Measurements from ENCODE around the gene RNH1. TPM values are rescaled to one million over a fixed set of nuclear protein-coding genes. Genes with fewer than 3 reads are reported as not detected.

The RNH1 gene
- total and polyA plus RNA-seq, 10 of the 15 experiments (the other 5 are each of a cell fraction or from before 2014, with no cell fraction given): 2.3 to 162 (median 72.1) TPM

DNA sequence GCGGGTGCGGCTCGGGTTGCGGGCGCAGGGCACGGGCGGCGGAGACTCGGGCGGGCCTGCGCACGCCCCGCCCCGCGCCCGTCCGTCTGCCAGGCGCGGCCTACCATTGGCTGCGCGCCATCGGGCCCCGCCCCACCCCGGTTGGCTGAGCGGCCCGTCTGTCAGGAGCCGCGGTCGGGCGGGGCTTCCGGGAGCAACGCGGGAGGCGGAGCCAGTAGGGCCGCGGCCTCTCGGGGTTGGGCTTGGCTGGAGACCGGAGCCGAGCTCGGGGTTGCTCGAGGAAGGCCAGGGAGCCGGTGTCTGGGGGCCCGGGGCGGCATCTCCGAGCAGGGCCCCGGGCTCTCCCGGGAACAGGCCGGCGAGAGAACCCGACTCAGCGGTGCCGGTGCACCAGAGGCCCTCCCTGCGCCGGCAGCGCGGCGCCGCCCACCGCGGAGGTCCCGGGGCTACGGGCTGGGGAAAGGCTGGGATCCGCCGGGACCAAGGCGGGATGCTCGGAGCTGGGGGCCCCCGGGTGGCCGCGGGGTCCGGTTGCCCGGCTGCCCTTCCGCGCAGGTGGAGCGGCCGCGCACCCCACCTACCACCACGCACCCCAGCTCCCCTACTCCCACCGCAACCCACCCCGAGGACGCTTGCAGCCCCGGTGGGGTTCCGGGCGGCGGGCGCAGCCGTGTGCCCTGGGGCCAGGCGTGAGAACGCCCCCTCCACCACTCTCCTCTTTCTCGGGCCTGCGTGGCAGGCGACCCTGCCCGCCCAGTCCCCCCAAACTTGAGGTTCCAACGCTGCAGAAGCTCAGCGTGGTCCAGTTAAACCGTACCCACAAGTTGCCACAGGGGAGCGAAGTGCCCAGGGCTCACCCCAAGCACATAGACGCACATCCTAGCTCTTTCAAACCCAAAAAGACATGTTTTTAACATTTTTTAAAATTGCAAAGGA, 28.7 kb upstream of the RNH1 start, which contains the start of gene HRAS (continued):
- TF ChIP-seq, protein P1, sequence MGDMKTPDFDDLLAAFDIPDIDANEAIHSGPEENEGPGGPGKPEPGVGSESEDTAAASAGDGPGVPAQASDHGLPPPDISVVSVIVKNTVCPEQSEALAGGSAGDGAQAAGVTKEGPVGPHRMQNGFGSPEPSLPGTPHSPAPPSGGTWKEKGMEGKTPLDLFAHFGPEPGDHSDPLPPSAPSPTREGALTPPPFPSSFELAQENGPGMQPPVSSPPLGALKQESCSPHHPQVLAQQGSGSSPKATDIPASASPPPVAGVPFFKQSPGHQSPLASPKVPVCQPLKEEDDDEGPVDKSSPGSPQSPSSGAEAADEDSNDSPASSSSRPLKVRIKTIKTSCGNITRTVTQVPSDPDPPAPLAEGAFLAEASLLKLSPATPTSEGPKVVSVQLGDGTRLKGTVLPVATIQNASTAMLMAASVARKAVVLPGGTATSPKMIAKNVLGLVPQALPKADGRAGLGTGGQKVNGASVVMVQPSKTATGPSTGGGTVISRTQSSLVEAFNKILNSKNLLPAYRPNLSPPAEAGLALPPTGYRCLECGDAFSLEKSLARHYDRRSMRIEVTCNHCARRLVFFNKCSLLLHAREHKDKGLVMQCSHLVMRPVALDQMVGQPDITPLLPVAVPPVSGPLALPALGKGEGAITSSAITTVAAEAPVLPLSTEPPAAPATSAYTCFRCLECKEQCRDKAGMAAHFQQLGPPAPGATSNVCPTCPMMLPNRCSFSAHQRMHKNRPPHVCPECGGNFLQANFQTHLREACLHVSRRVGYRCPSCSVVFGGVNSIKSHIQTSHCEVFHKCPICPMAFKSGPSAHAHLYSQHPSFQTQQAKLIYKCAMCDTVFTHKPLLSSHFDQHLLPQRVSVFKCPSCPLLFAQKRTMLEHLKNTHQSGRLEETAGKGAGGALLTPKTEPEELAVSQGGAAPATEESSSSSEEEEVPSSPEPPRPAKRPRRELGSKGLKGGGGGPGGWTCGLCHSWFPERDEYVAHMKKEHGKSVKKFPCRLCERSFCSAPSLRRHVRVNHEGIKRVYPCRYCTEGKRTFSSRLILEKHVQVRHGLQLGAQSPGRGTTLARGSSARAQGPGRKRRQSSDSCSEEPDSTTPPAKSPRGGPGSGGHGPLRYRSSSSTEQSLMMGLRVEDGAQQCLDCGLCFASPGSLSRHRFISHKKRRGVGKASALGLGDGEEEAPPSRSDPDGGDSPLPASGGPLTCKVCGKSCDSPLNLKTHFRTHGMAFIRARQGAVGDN (IDR thresholded peaks at IDR 0.05): 0 out of 2 replicates have a peak, but pooled peaks have one; percentile 38
- TF ChIP-seq HDAC6 (IDR thresholded peaks at IDR 0.05; ENCODE audit: unreplicated experiment): no peak
- peak; percentile 95 for TF ChIP-seq SP1 (IDR thresholded peaks at IDR 0.05; ENCODE audit: low read depth, low read length)
- peak; percentile 60 to 95; a peak in 3 of 4 replicates for TF ChIP-seq BHLHE40 (IDR thresholded peaks at IDR 0.05; ENCODE audit: borderline replicate concordance in 1 of 2, low read depth in 2 of 2, low read length in 1 of 2)
- peak; percentile 81 for TF ChIP-seq POLR2A (IDR thresholded peaks at IDR 0.05; ENCODE audit: low read depth, low read length)
- TF ChIP-seq, protein P2, sequence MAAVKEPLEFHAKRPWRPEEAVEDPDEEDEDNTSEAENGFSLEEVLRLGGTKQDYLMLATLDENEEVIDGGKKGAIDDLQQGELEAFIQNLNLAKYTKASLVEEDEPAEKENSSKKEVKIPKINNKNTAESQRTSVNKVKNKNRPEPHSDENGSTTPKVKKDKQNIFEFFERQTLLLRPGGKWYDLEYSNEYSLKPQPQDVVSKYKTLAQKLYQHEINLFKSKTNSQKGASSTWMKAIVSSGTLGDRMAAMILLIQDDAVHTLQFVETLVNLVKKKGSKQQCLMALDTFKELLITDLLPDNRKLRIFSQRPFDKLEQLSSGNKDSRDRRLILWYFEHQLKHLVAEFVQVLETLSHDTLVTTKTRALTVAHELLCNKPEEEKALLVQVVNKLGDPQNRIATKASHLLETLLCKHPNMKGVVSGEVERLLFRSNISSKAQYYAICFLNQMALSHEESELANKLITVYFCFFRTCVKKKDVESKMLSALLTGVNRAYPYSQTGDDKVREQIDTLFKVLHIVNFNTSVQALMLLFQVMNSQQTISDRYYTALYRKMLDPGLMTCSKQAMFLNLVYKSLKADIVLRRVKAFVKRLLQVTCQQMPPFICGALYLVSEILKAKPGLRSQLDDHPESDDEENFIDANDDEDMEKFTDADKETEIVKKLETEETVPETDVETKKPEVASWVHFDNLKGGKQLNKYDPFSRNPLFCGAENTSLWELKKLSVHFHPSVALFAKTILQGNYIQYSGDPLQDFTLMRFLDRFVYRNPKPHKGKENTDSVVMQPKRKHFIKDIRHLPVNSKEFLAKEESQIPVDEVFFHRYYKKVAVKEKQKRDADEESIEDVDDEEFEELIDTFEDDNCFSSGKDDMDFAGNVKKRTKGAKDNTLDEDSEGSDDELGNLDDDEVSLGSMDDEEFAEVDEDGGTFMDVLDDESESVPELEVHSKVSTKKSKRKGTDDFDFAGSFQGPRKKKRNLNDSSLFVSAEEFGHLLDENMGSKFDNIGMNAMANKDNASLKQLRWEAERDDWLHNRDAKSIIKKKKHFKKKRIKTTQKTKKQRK (IDR thresholded peaks at IDR 0.05; ENCODE audit: low read depth, low read length): peak; percentile 42; the same call in 1 of the 2 replicates
- TF ChIP-seq, protein P3, sequence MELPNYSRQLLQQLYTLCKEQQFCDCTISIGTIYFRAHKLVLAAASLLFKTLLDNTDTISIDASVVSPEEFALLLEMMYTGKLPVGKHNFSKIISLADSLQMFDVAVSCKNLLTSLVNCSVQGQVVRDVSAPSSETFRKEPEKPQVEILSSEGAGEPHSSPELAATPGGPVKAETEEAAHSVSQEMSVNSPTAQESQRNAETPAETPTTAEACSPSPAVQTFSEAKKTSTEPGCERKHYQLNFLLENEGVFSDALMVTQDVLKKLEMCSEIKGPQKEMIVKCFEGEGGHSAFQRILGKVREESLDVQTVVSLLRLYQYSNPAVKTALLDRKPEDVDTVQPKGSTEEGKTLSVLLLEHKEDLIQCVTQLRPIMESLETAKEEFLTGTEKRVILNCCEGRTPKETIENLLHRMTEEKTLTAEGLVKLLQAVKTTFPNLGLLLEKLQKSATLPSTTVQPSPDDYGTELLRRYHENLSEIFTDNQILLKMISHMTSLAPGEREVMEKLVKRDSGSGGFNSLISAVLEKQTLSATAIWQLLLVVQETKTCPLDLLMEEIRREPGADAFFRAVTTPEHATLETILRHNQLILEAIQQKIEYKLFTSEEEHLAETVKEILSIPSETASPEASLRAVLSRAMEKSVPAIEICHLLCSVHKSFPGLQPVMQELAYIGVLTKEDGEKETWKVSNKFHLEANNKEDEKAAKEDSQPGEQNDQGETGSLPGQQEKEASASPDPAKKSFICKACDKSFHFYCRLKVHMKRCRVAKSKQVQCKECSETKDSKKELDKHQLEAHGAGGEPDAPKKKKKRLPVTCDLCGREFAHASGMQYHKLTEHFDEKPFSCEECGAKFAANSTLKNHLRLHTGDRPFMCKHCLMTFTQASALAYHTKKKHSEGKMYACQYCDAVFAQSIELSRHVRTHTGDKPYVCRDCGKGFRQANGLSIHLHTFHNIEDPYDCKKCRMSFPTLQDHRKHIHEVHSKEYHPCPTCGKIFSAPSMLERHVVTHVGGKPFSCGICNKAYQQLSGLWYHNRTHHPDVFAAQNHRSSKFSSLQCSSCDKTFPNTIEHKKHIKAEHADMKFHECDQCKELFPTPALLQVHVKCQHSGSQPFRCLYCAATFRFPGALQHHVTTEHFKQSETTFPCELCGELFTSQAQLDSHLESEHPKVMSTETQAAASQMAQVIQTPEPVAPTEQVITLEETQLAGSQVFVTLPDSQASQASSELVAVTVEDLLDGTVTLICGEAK (IDR thresholded peaks at IDR 0.05; ENCODE audit: borderline replicate concordance): peak; percentile 14; the same call in 1 of the 2 replicates
- peak; percentile 61; the same call in 1 of the 2 replicates for TF ChIP-seq ZNF207 (IDR thresholded peaks at IDR 0.05; ENCODE audit: borderline replicate concordance)
- no peak for TF ChIP-seq NFYA (IDR thresholded peaks at IDR 0.05; ENCODE audit: borderline replicate concordance, low read depth, low read length)
- TF ChIP-seq FOS (IDR thresholded peaks at IDR 0.05; ENCODE audit: borderline replicate concordance, extremely low read depth, insufficient read length): peak; percentile 51
- peak; percentile 38; the same call in 1 of the 2 replicates for TF ChIP-seq TAF1 (IDR thresholded peaks at IDR 0.05; ENCODE audit: borderline replicate concordance, low read depth, low read length)
- TF ChIP-seq NRF1 (conservative IDR thresholded peaks at IDR 0.05; ENCODE audit: low read depth, low read length): peak; percentile 50
- TF ChIP-seq HCFC1 (IDR thresholded peaks at IDR 0.05; ENCODE audit: low read length): peak; percentile 30; the same call in 1 of the 2 replicates
- TF ChIP-seq, protein P4, sequence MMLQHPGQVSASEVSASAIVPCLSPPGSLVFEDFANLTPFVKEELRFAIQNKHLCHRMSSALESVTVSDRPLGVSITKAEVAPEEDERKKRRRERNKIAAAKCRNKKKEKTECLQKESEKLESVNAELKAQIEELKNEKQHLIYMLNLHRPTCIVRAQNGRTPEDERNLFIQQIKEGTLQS (IDR thresholded peaks at IDR 0.05; ENCODE audit: borderline replicate concordance, extremely low read depth, low read depth, low read length): no peak
- TF ChIP-seq POLR2AphosphoS5 (IDR thresholded peaks at IDR 0.05; ENCODE audit: low read length): peak; percentile 57; the same call in 1 of the 2 replicates
- peak; percentile 100 for TF ChIP-seq DPF2 (IDR thresholded peaks at IDR 0.05)
